ENCODE results near the gene LY6G5B. TPM values are rescaled to one million over a fixed set of nuclear protein-coding genes. Genes with fewer than 3 reads are reported as not detected.

The LY6G5B gene
- total RNA-seq, 3 donors from 2014 or later: 13.1 to 17.2 (median 15.5) TPM

- TF ChIP-seq, protein P1, sequence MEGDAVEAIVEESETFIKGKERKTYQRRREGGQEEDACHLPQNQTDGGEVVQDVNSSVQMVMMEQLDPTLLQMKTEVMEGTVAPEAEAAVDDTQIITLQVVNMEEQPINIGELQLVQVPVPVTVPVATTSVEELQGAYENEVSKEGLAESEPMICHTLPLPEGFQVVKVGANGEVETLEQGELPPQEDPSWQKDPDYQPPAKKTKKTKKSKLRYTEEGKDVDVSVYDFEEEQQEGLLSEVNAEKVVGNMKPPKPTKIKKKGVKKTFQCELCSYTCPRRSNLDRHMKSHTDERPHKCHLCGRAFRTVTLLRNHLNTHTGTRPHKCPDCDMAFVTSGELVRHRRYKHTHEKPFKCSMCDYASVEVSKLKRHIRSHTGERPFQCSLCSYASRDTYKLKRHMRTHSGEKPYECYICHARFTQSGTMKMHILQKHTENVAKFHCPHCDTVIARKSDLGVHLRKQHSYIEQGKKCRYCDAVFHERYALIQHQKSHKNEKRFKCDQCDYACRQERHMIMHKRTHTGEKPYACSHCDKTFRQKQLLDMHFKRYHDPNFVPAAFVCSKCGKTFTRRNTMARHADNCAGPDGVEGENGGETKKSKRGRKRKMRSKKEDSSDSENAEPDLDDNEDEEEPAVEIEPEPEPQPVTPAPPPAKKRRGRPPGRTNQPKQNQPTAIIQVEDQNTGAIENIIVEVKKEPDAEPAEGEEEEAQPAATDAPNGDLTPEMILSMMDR (IDR thresholded peaks at IDR 0.05): no peak
- Histone ChIP-seq H3K4me3 (no peak overlapping the region), H3K4me1 (ENCODE audit: low read depth) (peaks cover 37% of the 10 kb centered on the region), H3K36me3 (ENCODE audit: low read depth) (no peaks in the 10 kb centered on the region), H3K9me3 (no peaks in the 10 kb centered on the region)
- DNase-seq: no peak
- intact Hi-C loops (cut with DNase I, micrococcal nuclease): no loop called here
- ATAC-seq: no peak
Measured at GRCh38 chr6:31661262-31662123, 8.3 kb upstream of the LY6G5B start.

- Histone ChIP-seq H3K9me3 (no peaks in the 10 kb centered on the region), H3K36me3 (ENCODE audit: low read depth) (no peaks in the 10 kb centered on the region), H3K4me3 (no peak overlapping the region), H3K4me1 (ENCODE audit: low read depth) (peaks cover 45% of the 10 kb centered on the region)
- DNase-seq (no peak), ATAC-seq (no peak)
- intact Hi-C loops (cut with DNase I, micrococcal nuclease): no loop called here
- TF ChIP-seq, protein P1 (IDR thresholded peaks at IDR 0.05): no peak
Measured at GRCh38 chr6:31662124-31662723, 7.6 kb upstream of the LY6G5B start.

DNA sequence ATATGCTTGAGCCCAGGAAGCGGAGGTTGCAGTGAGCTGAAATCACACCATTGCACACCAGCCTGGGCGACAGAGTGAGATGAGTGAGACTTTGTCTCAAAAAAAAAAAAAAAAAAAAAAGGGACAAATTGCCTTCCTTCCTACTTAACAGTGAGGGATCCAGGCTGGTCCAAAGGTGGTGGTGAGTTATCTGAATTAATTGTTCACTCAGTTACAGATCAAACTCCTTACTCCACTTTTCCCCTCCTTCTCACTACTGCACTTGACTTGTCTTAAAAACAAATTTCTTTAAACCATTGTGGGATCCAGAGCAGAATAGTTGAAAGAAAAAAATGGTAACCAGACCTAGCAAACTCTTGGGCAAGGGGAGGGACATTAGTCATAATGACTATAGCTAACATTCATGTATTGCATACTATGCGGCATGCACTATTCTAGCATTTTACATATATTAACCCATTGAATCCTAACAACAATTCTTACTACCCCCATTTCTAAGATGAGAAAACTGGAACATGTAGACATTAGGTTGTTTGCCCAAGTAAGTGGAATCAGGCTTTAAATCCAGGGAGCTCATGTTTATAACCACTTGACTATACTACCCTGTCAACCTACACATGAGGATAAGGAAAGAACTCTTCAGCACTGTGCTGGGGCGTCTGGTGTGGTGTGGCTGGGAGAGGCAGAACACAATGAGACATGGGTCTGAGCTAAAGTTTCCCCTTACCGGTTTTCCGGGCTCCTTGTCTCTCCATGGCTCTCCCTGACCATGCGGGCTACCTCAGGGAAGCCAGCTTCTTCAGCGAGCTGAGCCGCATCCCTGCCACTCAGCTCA is 6.4 kb upstream of the LY6G5B start:
- DNase-seq (no peak), ATAC-seq (no peak)
- peaks cover 42% of the 10 kb centered on the region for H3K4me1 ChIP-seq (ENCODE audit: low read depth)

DNA sequence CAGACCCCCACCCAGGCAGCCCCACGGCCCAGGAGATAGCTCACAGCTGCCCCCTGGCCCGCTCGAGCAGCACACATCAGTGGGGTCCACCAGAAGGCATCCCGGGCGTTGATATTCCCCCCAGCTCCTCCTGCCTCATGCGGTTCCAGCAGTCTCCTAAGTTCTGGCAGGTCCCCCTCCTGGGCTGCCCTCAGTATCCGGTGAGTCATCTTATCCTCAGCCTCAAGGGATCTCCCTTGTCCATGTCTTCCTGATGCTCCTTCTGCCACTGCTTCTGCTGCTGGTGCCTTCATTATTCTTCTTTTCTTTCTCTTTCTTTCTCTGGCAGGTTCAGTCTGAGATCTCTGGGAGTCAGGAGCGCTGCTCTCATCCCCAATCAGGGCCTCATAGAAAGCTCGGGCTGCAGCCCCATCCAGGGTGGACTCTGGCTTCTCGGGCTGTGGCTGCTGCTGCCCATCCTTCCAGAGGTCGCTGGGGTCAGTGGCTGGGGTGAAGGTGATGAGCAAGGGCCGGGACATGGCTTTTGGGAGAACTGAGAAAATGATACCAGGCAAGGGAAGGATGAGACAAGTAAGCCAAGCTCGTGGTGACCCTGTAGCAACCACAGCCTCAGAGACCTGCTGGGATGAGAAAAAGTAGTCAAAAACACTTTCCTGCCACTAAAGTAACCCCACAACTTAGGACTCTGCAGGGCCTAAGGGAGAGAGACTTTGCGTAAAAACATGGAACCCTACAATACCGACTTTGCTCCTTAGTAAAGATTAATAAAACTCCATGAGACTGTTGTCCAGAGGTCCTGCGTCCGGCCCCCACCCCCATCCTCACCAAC is 5.6 kb upstream of the LY6G5B start:
- Histone ChIP-seq H3K4me1 (ENCODE audit: low read depth) (peaks cover 34% of the 10 kb centered on the region), H3K4me3 (peak overlapping the region; percentile 81), H3K9me3 (no peaks in the 10 kb centered on the region), H3K36me3 (ENCODE audit: low read depth) (peaks cover 5% of the 10 kb centered on the region)
- intact Hi-C loops (cut with DNase I, micrococcal nuclease): no loop called here
- ATAC-seq (no peak), DNase-seq (peak in 2 of 3 donors; percentile 28 to 49)
- TF ChIP-seq, protein P1 (IDR thresholded peaks at IDR 0.05): no peak

More for the DNA sequence above, 6.4 kb upstream of the LY6G5B start:
- Histone ChIP-seq H3K4me3 (no peak overlapping the region), H3K9me3 (no peaks in the 10 kb centered on the region), H3K36me3 (ENCODE audit: low read depth) (no peaks in the 10 kb centered on the region)
- TF ChIP-seq, protein P1 (IDR thresholded peaks at IDR 0.05): no peak
- intact Hi-C loops (cut with DNase I, micrococcal nuclease): no loop called here

Data from mucosa of descending colon (tissue), 3 donors.